NCI-H2029 treated with DMSO at 0.1 percent for 48 hours (cell line): ENCODE data around the gene ATG4C.
"Not testable (repeated sequence)": the region's sequence is repeated elsewhere in the genome, so short reads cannot be mapped to it uniquely, and the experiment has no call there.

Experiments used
- DNase-seq: peaks from one replicate; lab custom pipeline; 2025; lab: John Stamatoyannopoulos, UW

ATG4C gene, protein sequence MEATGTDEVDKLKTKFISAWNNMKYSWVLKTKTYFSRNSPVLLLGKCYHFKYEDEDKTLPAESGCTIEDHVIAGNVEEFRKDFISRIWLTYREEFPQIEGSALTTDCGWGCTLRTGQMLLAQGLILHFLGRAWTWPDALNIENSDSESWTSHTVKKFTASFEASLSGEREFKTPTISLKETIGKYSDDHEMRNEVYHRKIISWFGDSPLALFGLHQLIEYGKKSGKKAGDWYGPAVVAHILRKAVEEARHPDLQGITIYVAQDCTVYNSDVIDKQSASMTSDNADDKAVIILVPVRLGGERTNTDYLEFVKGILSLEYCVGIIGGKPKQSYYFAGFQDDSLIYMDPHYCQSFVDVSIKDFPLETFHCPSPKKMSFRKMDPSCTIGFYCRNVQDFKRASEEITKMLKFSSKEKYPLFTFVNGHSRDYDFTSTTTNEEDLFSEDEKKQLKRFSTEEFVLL

GRCh38 chr1:62783736-62784508, at the start of gene ATG4C:
TSS of gene ATG4C (plus strand) at chr1:62784132. CDS start at chr1:62803787, 19,655 bp downstream.
- DNase-seq = peak; percentile 99

- no peak for DNase-seq
These were observed 48.3 kb upstream of the ATG4C start for GRCh38 chr1:62735491-62736171.

DNA sequence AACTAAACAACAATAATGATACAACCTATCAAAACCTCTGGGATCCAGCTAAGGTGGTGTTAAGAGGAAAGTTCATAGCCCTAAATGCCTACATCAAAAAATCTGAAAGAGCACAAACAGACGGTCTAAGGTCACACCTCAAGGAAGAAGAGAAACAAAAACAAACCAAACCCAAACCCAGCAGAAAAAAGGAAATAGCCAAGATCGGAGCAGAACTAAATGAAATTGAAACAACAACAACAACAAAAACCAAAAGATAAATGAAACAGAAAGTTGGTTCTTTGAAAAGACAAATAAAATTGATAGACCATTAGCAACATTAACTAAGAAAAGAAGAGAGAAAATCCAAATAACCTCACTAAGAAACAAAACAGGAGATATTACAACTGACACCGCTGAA, 43.2 kb upstream of the ATG4C start:
- DNase-seq = not testable (repeated sequence)

GRCh38 chr1:62744611-62745577, 39.0 kb upstream of the ATG4C start:
- no peak for DNase-seq

DNA sequence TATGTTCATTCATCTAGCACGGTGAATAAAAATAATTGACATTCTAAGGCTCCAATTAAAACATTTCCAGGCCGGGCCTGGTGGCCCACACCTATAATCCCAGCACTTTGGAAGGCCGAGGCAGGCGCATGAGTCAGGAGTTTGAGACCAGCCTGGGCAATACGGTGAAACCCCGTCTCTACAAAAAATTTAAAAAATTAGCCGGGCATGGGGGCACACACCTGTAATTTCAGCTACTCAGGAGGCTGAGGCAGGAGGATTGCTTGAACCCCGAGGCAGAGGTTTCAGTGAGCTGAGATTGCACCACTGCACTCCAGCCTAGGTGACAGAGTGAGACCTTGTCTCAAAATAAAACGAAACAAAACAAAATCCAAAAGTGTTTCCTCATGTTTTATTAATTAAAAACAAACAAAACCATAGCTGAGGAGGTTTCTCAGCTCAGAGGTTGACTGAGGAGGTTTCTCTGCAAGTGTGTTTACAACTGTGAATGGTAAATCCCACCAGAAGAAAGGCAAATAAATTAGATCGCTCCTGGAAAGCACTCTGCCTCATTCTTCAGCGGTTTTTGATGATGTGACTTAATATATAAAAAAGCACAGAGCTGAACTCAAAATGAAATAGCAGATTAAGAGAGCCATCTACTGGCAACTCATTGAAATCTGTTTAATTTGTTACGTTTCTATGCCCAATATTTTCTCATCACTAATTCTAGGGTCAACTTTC, 37.7 kb upstream of the ATG4C start:
- peak; percentile 84 for DNase-seq

DNA sequence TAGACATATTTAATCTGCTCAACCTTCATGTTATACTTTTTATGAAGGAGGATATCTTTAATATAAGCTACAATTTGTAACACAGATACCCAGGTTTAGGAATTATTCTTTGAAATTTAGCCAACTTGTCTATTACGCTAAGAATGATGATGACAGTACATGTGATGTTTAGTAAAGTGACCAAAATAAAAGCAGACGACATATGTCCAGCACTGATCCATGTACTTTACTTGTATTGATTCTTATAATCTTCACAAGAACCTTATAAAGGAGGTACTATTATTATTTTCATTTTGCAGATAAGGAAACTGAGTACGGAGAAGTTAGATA, 37.2 kb upstream of the ATG4C start:
- no peak for DNase-seq

- DNase-seq = no peak
These were observed 30.6 kb upstream of the ATG4C start for GRCh38 chr1:62753031-62753965.

GRCh38 chr1:62754938-62755337, 29.0 kb upstream of the ATG4C start:
- DNase-seq = not testable (repeated sequence)

DNA sequence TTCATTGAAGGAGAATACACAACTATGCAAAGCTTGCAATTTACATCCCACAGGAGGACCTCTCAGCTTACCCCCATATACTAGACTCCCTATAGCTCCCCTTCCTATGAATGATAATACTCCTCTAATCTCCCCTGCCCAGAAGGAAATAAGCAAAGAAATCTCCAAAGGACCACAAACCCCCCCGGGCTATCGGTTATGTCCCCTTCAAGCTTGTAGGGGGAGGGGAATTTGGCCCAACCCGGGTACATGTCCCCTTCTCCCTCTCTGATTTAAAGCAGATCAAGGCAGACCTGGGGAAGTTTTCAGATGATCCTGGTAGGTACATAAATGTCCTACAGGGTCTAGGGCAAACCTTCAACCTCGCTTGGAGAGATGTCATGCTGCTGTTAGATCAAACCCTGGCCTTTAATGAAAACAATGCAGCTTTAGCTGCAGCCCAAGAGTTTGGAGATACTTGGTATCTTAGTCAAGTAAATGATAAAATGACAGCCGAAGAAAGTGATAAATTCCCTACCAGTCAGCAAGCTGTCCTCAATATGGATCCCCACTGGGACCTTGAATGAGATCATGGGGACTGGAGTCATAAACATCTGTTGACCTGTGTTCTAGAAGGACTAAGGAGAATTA, 27.6 kb upstream of the ATG4C start:
- not testable (repeated sequence) for DNase-seq

GRCh38 chr1:62759232-62759875, 24.6 kb upstream of the ATG4C start:
- not testable (repeated sequence) for DNase-seq

DNA sequence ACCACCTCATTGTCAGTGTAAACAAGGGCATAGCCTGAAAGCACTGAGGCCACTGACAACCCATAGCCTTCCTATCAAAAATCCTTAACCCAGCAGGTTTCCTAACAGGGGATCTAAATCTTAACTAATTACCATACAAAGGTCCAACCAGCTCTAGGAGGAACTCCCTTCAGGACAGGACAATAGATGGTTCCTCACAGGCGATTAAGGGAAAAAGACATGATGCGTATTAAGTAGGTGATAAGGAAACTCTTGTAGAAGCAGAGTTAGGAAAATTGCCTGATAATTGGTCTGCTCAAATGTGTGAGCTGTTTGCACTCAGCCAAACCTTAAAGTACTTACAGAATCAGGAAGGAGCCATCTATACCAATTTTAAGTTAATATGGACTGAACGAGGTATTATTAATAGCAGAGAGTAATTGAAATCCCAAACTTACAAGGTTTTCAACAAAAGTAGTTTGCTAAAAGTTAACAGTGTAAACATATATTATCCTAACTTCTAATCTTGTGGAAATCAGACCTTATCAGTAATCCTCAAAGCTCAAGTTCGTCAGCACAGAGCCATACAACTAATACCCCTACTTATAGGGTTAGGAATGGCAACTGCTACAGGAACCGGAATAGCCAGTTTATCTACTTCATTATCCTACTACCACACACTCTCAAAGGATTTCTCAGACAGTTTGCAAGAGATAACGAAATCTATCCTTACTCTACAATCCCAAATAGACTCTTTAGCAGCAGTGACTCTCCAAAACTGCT, 23.7 kb upstream of the ATG4C start:
- not testable (repeated sequence) for DNase-seq

DNA sequence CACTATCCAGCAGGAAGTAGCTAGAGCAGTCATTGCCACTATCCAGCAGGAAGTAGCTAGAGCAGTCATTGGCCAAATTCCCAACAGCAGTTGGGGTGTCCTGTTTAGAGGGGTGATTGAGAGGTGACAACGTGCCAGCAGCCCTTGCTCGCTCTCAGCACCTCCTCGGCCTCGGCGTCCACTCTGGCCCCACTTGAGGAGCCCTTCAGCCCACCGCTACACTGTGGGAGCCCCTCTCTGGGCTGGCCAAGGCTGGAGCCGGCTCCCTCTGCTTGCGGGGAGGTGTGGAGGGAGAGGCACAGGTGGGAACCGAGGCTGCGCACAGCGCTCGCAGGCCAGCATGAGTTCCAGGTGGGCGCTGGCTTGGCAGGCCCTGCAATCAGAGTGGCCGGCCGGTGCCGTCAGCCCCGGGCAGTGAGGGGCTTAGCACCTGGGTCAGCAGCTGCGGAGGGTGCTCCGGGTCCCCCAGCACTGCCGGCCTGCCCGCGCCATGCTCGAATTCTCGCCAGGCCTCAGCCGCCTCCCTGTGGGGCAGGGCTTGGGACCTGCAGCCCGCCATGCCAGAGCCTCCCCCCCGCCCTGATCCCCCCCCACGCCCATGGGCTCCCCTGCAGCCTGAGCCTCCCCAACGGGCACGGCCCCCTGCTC, 22.6 kb upstream of the ATG4C start:
- DNase-seq = not testable (repeated sequence)

DNA sequence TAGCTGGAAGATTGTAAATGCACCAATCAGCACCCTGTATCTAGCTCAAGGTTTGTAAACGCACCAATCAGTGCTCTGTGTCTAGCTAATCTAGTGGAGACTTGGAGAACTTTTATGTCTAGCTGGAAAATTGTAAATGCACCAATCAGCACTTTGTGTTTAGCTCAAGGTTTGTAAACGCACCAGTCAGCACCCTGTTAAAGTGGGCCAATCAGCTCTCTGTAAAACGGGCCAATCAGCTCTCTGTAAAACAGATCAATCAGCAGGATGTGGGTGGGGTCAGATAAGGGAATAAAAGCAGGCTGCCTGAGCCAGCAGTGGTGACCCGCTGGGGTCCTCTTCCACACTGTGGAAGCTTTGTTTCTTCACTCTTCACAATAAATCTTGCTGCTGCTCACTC, 21.9 kb upstream of the ATG4C start:
- not testable (repeated sequence) for DNase-seq

DNA sequence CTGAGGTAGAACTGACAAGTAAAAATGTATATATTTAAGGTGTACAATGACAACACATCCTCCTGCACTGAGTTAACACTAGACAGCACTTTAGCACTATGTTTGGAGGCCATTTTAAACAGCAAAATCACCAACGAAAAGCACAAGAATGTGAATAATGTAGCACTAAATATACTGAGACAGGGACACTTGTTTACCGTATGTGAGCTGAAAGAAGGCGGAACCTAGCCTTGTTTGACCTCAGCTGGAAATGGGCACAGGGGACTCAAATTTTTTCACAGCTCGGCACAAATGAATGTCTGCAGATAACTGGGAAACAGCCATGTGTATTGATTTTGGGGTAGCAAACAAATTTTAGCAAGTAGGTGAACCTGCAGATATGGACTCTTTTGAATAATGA, 18.0 kb upstream of the ATG4C start:
- no peak for DNase-seq

DNA sequence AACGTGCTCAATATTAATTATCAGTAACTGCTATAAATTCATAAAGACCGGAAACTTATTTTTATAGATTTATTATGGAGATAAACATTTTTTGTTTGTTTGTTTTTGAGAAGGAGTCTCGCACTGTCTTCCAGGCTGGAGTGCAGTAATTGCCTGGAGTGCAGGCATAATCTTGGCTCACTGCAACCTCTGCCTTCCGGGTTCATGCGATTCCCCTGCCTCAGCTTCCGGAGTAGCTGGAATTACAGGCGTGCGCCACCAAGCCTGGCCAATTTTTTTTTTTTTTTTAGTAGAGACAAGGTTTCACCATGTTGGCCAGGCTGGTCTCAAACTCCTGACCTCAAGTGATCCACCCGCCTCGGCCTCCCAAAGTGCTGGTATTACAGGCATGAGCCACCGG, 15.4 kb upstream of the ATG4C start:
- not testable (repeated sequence) for DNase-seq

DNA sequence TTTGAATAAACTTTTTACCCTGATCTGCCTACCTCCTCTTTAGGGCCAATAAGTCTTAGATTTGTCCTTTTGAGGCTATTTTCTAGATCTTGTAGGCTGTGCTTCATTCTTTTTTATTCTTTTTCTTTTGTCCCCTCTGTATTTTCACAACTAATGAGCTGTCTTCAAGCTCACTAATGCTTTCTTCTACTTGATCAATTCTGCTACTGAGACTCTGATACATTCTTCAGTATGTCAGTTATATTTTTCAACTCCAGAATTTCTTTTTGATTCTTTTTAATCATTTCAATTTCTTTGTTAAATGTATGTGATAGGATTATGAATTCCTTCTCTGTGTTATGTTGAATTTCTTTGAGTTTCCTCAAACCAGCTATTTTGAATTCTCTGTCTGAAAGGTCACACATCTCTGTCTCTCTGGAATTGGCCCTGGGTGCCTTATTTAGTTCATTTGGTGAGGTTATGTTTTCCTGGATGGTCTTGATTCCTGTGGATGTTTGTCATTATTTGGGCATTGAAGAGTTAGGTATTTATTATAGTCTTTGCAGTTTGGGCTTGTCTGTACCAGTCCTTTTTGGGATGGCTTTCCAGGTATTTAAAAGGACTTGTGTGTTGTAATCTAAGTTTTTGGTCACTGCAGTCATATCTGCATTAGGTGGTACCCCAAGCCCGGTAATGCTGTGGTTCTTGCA, 11.2 kb upstream of the ATG4C start:
- DNase-seq = no peak

DNA sequence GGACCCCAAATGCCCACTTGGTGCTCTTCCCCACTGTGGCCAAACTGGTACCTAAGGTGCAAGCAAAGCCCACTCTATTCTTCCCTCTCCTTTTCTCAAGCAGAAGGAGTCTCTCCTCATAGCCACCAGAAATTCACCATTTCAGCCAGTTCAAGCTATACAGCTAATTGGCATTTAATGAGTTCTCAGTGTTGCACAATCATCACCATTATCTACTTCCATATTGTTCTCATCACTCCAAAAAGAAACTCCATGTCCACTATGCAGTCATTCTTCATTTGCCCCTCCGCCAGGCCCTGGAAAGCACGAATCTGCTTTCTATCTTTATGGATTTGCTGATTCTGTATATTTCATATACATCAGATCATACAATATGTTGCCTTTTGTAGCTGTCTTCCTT, 9.9 kb upstream of the ATG4C start:
- DNase-seq = no peak
